ENCODE results near the gene SPEN. TPM values are rescaled to one million over a fixed set of nuclear protein-coding genes. Genes with fewer than 3 reads are reported as not detected.

Gene SPEN
- total and polyA plus RNA-seq, 10 of the 15 experiments (the other 5 are each of a cell fraction or from before 2014, with no cell fraction given) = 5.2 to 58.7 (median 20.1) TPM

- peak; percentile 84 for TF ChIP-seq IRF4 (IDR thresholded peaks at IDR 0.05; ENCODE audit: low read depth, low read length)
- peak; percentile 56; the same call in 1 of the 2 replicates for TF ChIP-seq TBL1XR1 (IDR thresholded peaks at IDR 0.05; ENCODE audit: low read depth, low read length)
- peak; percentile 39 for TF ChIP-seq MEF2B (IDR thresholded peaks at IDR 0.05; ENCODE audit: partially characterized antibody, poor library complexity, severe bottlenecking)
- no peak for TF ChIP-seq USF1 (IDR thresholded peaks at IDR 0.05; ENCODE audit: borderline replicate concordance, extremely low read length, insufficient read depth, low read depth, low read length)
- TF ChIP-seq EED (IDR thresholded peaks at IDR 0.05; ENCODE audit: low read depth) = 0 out of 2 replicates have a peak, but pooled peaks have one; percentile 44
- TF ChIP-seq FOXM1 (IDR thresholded peaks at IDR 0.05; ENCODE audit: low read depth, low read length) = peak; percentile 89; the same call in 1 of the 2 replicates
- TF ChIP-seq ZBTB40 (IDR thresholded peaks at IDR 0.05; ENCODE audit: borderline replicate concordance) = no peak
- no peak; the same call in 1 of the 2 replicates for TF ChIP-seq RELB (IDR thresholded peaks at IDR 0.05; ENCODE audit: low read depth)
- TF ChIP-seq EGR1 (IDR thresholded peaks at IDR 0.05; ENCODE audit: borderline replicate concordance in 1 of 2, low read depth in 2 of 2, low read length in 2 of 2) = peak in 1 of 2 experiments; percentile 42; a peak in 1 of 3 replicates
- no peak for TF ChIP-seq POLR2AphosphoS2 (IDR thresholded peaks at IDR 0.05; ENCODE audit: low read depth, low read length)
- TF ChIP-seq BHLHE40 (IDR thresholded peaks at IDR 0.05; ENCODE audit: borderline replicate concordance in 1 of 2, low read depth in 2 of 2, low read length in 1 of 2) = 0 out of 4 replicates have a peak, but pooled peaks of 1 of the 2 experiments have one; percentile 27
- TF ChIP-seq ATF7 (IDR thresholded peaks at IDR 0.05; ENCODE audit: low read depth) = peak; percentile 89
- TF ChIP-seq STAT3 (IDR thresholded peaks at IDR 0.05; ENCODE audit: low read depth, low read length) = peak; percentile 70; the same call in 1 of the 2 replicates
- TF ChIP-seq SUPT20H (IDR thresholded peaks at IDR 0.05; ENCODE audit: borderline replicate concordance, control insufficient read depth, low read depth, low read length) = no peak
Measured at GRCh38 chr1:15965228-15965767, 117.8 kb downstream of the SPEN start (continued).
